GM23338 (cell line): ENCODE results near the gene ANKRD40. TPM values are rescaled to one million over a fixed set of nuclear protein-coding genes. Genes with fewer than 3 reads are reported as not detected.

ENCODE experiments used
- ATAC-seq: fragments of 200-7000 bp; cut with Tn5 transposase; 3 replicates; pipeline ENCODE4 v1.9.1; 2020
- DNase-seq: peaks from one replicate; pipeline ENCODE4 v3.0.0-alpha.2; 2015; ENCODE audit warnings: low spot score
- H2AFZ ChIP-seq: fragments of 200-600 bp; sonication (generic); 2 replicates; pipeline ENCODE4 v1.8.0; 2016; ENCODE audit warnings: antibody characterized with exemption, mild to moderate bottlenecking, moderate library complexity
- H3F3A ChIP-seq: fragments of 200-600 bp; sonication (generic); replicated peaks from 2 replicates; pipeline ENCODE4 v1.8.0; 2017; ENCODE audit warnings: antibody characterized with exemption, mixed run types, low read depth
- H3K27ac ChIP-seq: fragments of 200-600 bp; sonication (generic); 2 replicates; pipeline ENCODE4 v1.6.1; 2016; ENCODE audit warnings: low read depth
- H3K27me3 ChIP-seq: fragments of 200-600 bp; sonication (generic); 2 replicates; pipeline ENCODE4 v1.8.0; 2016; ENCODE audit warnings: mild to moderate bottlenecking, mixed run types, moderate library complexity; ENCODE audit not compliant: insufficient read depth
- H3K36me3 ChIP-seq: fragments of 200-600 bp; sonication (generic); 2 replicates; pipeline ENCODE4 v1.8.0; 2016; ENCODE audit warnings: mild to moderate bottlenecking; ENCODE audit not compliant: insufficient read depth
- H3K4me1 ChIP-seq: fragments of 200-600 bp; sonication (generic); 2 replicates; pipeline ENCODE4 v1.8.0; 2016; ENCODE audit warnings: mild to moderate bottlenecking, moderate library complexity; ENCODE audit not compliant: insufficient read depth
- H3K4me2 ChIP-seq: fragments of 200-600 bp; sonication (generic); 2 replicates; pipeline ENCODE4 v1.7.1; 2017; ENCODE audit warnings: mixed run types
- H3K4me3 ChIP-seq: fragments of 200-600 bp; sonication (generic); 2 replicates; pipeline ENCODE4 v1.6.1; 2016; ENCODE audit warnings: mixed run types
- H3K79me2 ChIP-seq: fragments of 200-600 bp; sonication (generic); replicated peaks from 2 replicates; pipeline ENCODE4 v1.8.0; 2017; ENCODE audit warnings: mild to moderate bottlenecking; ENCODE audit not compliant: insufficient read depth
- H3K9me2 ChIP-seq: fragments of 200-600 bp; sonication (generic); 2 replicates; pipeline ENCODE4 v1.8.0; 2017; ENCODE audit not compliant: insufficient read depth
- H4K20me1 ChIP-seq: fragments of 200-600 bp; sonication (generic); replicated peaks from 2 replicates; pipeline ENCODE4 v1.8.0; 2017; ENCODE audit warnings: mild to moderate bottlenecking; ENCODE audit not compliant: insufficient read depth
- H3K27ac Mint-ChIP-seq: 2 replicates; pipeline ENCODE4 v1.8.0; 2020; ENCODE audit warnings: inconsistent platforms, mild to moderate bottlenecking, moderate library complexity, mixed read lengths
- H3K27me3 Mint-ChIP-seq: 3 replicates; pipeline ENCODE4 v1.8.0; 2022; ENCODE audit warnings: low read depth, mild to moderate bottlenecking, moderate library complexity, mixed read lengths, inconsistent platforms; ENCODE audit not compliant: insufficient read depth, poor library complexity
- H3K36me3 Mint-ChIP-seq: 3 replicates; pipeline ENCODE4 v1.8.0; 2021; ENCODE audit warnings: low read depth, mild to moderate bottlenecking, inconsistent platforms, moderate library complexity, mixed read lengths
- H3K4me1 Mint-ChIP-seq: 3 replicates; pipeline ENCODE4 v1.8.0; 2020; ENCODE audit warnings: mild to moderate bottlenecking, inconsistent platforms, mixed read lengths
- H3K4me3 Mint-ChIP-seq: 3 replicates; pipeline ENCODE4 v1.8.0; 2021; ENCODE audit warnings: moderate library complexity, mild to moderate bottlenecking, inconsistent platforms, mixed read lengths
- H3K9me3 Mint-ChIP-seq: 3 replicates; pipeline ENCODE4 v1.8.0; 2020; ENCODE audit warnings: moderate library complexity, mild to moderate bottlenecking, inconsistent platforms, mixed read lengths
- CREB1 ChIP-seq: fragments of 250-450 bp; sonication (Bioruptor Pico); IDR thresholded peaks from 2 replicates; pipeline ENCODE4 v1.5.0; 2020; ENCODE audit warnings: low read depth, mild to moderate bottlenecking, moderate library complexity
- EZH2 ChIP-seq: fragments of 200-600 bp; sonication (generic); IDR thresholded peaks from one replicate; pipeline ENCODE4 v1.8.0; 2017; ENCODE audit warnings: antibody characterized with exemption, mild to moderate bottlenecking, low read depth; ENCODE audit not compliant: unreplicated experiment
- EZH2phosphoT487 ChIP-seq: fragments of 200-600 bp; sonication (generic); IDR thresholded peaks from one replicate; pipeline ENCODE4 v1.8.1; 2018; ENCODE audit warnings: antibody characterized with exemption; ENCODE audit not compliant: unreplicated experiment
- JUNB ChIP-seq: IDR thresholded peaks from one replicate; pipeline ENCODE4 v1.6.1; 2016; ENCODE audit warnings: antibody characterized with exemption; ENCODE audit not compliant: unreplicated experiment
- NANOG ChIP-seq: IDR thresholded peaks from 2 replicates; pipeline ENCODE4 v1.6.1; 2016; ENCODE audit warnings: antibody characterized with exemption, borderline replicate concordance
- POLR2AphosphoS5 ChIP-seq: IDR thresholded peaks from 2 replicates; pipeline ENCODE4 v1.6.1; 2016; ENCODE audit warnings: antibody characterized with exemption, low read depth
- STAT1 ChIP-seq: IDR thresholded peaks from one replicate; pipeline ENCODE4 v1.6.1; 2016; ENCODE audit warnings: antibody characterized with exemption; ENCODE audit not compliant: unreplicated experiment
- ZNF114 ChIP-seq: fragments of 250-450 bp; sonication (Bioruptor Pico); IDR thresholded peaks from 2 replicates; pipeline ENCODE4 v1.5.0; 2020; ENCODE audit warnings: mild to moderate bottlenecking, moderate library complexity
- ZNF331 ChIP-seq: fragments of 250-450 bp; sonication (Bioruptor Pico); IDR thresholded peaks from 2 replicates; pipeline ENCODE4 v1.5.0; 2020; ENCODE audit warnings: low read depth, mild to moderate bottlenecking, moderate library complexity
- polyA plus RNA-seq: library from polyadenylated mRNA; unstranded; fragments of >200 nt; fragmentation: Nextera tagmentation; extraction: Ambion mirVana; gene quantifications from 2 replicates; pipeline ENCODE4 v1.2.1, GENCODE V29; 2016
- total RNA-seq: library from RNA; depleted of rRNA; stranded (reverse); fragments of >200 nt; shearing (Covaris generic); gene quantifications from 2 replicates; pipeline ENCODE4 v1.2.3, GENCODE V29; 2014
- TF ChIP-seq, protein P1 (sequence below): fragments of 250-450 bp; sonication (Bioruptor Pico); IDR thresholded peaks from 2 replicates; pipeline ENCODE4 v1.5.0; 2020; ENCODE audit warnings: mild to moderate bottlenecking, moderate library complexity
- TF ChIP-seq, protein P2 (sequence below), 2 experiments: fragments of 200-600 bp in 1 of 2; sonication (generic) in 1 of 2; conservative IDR thresholded peaks; 2 replicates each; pipeline versions ENCODE4 v1.5.1 to v1.6.1; 2016 to 2017; ENCODE audit warnings: antibody characterized with exemption in 2 of 2, low read depth in 2 of 2, mild to moderate bottlenecking in 2 of 2, moderate library complexity in 1 of 2
- TF ChIP-seq, protein P3 (sequence below): IDR thresholded peaks from 2 replicates; pipeline ENCODE4 v1.6.1; 2016; ENCODE audit warnings: antibody characterized with exemption
- TF ChIP-seq, protein P4 (sequence below): IDR thresholded peaks from one replicate; pipeline ENCODE4 v1.6.1; 2018; ENCODE audit warnings: antibody characterized with exemption; ENCODE audit not compliant: unreplicated experiment

The ANKRD40 gene
- total and polyA plus RNA-seq, 2 experiments from 2014 or later = 19.0 to 42.1 TPM

DNA sequence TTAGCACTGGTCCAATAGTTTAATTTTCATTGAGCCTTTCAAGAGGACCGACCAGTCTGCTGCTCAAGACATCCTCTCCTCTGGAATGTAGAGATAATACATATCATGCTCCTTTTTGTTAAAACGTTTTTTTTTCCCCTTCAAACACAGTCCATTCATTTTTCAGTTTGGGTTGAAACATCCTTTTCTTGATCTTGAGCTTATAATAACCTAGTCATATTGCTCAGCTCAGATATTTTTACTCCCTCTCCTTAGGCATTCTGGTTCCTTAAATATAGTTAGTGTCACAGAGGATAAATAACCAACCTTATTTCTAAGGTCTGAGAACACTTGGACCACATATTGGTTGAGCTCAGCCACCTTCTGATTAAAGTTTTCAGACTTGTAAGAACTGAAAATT lies 46.8 kb upstream of the ANKRD40 start:
- H3K27me3 ChIP-seq = no peaks in the 10 kb centered on the region
- H2AFZ ChIP-seq = no peak overlapping the region
- Mint-ChIP-seq H3K27me3 (peaks cover 4% of the 10 kb centered on the region), H3K36me3 (peaks cover 35% of the 10 kb centered on the region), H3K9me3 (no peaks in the 10 kb centered on the region), H3K27ac (no peak overlapping the region), H3K4me3 (no peak overlapping the region), H3K4me1 (no peaks in the 10 kb centered on the region)
- no peak overlapping the region for H3K4me2 ChIP-seq
- ATAC-seq (no peak), DNase-seq (no peak)
- TF ChIP-seq EZH2 = no peak
- no peak for TF ChIP-seq NANOG
- TF ChIP-seq EZH2phosphoT487 = no peak
- TF ChIP-seq, protein P1, sequence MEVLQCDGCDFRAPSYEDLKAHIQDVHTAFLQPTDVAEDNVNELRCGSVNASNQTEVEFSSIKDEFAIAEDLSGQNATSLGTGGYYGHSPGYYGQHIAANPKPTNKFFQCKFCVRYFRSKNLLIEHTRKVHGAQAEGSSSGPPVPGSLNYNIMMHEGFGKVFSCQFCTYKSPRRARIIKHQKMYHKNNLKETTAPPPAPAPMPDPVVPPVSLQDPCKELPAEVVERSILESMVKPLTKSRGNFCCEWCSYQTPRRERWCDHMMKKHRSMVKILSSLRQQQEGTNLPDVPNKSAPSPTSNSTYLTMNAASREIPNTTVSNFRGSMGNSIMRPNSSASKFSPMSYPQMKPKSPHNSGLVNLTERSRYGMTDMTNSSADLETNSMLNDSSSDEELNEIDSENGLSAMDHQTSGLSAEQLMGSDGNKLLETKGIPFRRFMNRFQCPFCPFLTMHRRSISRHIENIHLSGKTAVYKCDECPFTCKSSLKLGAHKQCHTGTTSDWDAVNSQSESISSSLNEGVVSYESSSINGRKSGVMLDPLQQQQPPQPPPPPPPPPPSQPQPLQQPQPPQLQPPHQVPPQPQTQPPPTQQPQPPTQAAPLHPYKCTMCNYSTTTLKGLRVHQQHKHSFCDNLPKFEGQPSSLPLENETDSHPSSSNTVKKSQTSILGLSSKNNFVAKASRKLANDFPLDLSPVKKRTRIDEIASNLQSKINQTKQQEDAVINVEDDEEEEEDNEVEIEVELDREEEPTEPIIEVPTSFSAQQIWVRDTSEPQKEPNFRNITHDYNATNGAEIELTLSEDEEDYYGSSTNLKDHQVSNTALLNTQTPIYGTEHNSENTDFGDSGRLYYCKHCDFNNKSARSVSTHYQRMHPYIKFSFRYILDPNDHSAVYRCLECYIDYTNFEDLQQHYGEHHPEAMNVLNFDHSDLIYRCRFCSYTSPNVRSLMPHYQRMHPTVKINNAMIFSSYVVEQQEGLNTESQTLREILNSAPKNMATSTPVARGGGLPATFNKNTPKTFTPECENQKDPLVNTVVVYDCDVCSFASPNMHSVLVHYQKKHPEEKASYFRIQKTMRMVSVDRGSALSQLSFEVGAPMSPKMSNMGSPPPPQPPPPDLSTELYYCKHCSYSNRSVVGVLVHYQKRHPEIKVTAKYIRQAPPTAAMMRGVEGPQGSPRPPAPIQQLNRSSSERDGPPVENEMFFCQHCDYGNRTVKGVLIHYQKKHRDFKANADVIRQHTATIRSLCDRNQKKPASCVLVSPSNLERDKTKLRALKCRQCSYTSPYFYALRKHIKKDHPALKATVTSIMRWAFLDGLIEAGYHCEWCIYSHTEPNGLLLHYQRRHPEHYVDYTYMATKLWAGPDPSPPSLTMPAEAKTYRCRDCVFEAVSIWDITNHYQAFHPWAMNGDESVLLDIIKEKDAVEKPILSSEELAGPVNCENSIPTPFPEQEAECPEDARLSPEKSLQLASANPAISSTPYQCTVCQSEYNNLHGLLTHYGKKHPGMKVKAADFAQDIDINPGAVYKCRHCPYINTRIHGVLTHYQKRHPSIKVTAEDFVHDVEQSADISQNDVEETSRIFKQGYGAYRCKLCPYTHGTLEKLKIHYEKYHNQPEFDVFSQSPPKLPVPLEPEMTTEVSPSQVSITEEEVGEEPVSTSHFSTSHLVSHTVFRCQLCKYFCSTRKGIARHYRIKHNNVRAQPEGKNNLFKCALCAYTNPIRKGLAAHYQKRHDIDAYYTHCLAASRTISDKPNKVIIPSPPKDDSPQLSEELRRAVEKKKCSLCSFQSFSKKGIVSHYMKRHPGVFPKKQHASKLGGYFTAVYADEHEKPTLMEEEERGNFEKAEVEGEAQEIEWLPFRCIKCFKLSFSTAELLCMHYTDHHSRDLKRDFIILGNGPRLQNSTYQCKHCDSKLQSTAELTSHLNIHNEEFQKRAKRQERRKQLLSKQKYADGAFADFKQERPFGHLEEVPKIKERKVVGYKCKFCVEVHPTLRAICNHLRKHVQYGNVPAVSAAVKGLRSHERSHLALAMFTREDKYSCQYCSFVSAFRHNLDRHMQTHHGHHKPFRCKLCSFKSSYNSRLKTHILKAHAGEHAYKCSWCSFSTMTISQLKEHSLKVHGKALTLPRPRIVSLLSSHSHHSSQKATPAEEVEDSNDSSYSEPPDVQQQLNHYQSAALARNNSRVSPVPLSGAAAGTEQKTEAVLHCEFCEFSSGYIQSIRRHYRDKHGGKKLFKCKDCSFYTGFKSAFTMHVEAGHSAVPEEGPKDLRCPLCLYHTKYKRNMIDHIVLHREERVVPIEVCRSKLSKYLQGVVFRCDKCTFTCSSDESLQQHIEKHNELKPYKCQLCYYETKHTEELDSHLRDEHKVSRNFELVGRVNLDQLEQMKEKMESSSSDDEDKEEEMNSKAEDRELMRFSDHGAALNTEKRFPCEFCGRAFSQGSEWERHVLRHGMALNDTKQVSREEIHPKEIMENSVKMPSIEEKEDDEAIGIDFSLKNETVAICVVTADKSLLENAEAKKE (CRISPR knock-in tag) = no peak
- TF ChIP-seq ZNF331 (CRISPR knock-in tag) = no peak
- TF ChIP-seq, protein P2, sequence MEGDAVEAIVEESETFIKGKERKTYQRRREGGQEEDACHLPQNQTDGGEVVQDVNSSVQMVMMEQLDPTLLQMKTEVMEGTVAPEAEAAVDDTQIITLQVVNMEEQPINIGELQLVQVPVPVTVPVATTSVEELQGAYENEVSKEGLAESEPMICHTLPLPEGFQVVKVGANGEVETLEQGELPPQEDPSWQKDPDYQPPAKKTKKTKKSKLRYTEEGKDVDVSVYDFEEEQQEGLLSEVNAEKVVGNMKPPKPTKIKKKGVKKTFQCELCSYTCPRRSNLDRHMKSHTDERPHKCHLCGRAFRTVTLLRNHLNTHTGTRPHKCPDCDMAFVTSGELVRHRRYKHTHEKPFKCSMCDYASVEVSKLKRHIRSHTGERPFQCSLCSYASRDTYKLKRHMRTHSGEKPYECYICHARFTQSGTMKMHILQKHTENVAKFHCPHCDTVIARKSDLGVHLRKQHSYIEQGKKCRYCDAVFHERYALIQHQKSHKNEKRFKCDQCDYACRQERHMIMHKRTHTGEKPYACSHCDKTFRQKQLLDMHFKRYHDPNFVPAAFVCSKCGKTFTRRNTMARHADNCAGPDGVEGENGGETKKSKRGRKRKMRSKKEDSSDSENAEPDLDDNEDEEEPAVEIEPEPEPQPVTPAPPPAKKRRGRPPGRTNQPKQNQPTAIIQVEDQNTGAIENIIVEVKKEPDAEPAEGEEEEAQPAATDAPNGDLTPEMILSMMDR (conservative IDR thresholded peaks at IDR 0.05; ENCODE audit: low read depth in 2 of 2) = no peak
- TF ChIP-seq ZNF114 (CRISPR knock-in tag) = no peak
- TF ChIP-seq JUNB = no peak
- no peak for TF ChIP-seq POLR2AphosphoS5
- TF ChIP-seq CREB1 (CRISPR knock-in tag) = no peak
- TF ChIP-seq, protein P3, sequence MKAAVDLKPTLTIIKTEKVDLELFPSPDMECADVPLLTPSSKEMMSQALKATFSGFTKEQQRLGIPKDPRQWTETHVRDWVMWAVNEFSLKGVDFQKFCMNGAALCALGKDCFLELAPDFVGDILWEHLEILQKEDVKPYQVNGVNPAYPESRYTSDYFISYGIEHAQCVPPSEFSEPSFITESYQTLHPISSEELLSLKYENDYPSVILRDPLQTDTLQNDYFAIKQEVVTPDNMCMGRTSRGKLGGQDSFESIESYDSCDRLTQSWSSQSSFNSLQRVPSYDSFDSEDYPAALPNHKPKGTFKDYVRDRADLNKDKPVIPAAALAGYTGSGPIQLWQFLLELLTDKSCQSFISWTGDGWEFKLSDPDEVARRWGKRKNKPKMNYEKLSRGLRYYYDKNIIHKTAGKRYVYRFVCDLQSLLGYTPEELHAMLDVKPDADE = no peak
- no peak for TF ChIP-seq STAT1
- TF ChIP-seq, protein P4, sequence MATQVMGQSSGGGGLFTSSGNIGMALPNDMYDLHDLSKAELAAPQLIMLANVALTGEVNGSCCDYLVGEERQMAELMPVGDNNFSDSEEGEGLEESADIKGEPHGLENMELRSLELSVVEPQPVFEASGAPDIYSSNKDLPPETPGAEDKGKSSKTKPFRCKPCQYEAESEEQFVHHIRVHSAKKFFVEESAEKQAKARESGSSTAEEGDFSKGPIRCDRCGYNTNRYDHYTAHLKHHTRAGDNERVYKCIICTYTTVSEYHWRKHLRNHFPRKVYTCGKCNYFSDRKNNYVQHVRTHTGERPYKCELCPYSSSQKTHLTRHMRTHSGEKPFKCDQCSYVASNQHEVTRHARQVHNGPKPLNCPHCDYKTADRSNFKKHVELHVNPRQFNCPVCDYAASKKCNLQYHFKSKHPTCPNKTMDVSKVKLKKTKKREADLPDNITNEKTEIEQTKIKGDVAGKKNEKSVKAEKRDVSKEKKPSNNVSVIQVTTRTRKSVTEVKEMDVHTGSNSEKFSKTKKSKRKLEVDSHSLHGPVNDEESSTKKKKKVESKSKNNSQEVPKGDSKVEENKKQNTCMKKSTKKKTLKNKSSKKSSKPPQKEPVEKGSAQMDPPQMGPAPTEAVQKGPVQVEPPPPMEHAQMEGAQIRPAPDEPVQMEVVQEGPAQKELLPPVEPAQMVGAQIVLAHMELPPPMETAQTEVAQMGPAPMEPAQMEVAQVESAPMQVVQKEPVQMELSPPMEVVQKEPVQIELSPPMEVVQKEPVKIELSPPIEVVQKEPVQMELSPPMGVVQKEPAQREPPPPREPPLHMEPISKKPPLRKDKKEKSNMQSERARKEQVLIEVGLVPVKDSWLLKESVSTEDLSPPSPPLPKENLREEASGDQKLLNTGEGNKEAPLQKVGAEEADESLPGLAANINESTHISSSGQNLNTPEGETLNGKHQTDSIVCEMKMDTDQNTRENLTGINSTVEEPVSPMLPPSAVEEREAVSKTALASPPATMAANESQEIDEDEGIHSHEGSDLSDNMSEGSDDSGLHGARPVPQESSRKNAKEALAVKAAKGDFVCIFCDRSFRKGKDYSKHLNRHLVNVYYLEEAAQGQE = no peak
- H3K36me3 ChIP-seq = peaks cover 32% of the 10 kb centered on the region
- no peak overlapping the region for H3K4me3 ChIP-seq
- H3K9me2 ChIP-seq = no peaks in the 10 kb centered on the region
- no peak overlapping the region for H3K27ac ChIP-seq
- peaks cover 4% of the 10 kb centered on the region for H4K20me1 ChIP-seq
- peaks cover 3% of the 10 kb centered on the region; the same call in 1 of the 2 replicates for H3K79me2 ChIP-seq
- peaks cover 10% of the 10 kb centered on the region; the same call in 1 of the 2 replicates for H3F3A ChIP-seq
- H3K4me1 ChIP-seq = no peaks in the 10 kb centered on the region
